GM12872 (cell line): ENCODE measurements around the gene GCG.

Source experiments
- TF ChIP-seq, protein P1 (sequence below): IDR thresholded peaks from 3 replicates; pipeline ENCODE4 v1.5.1; 2011; ENCODE audit warnings: low read depth, mild to moderate bottlenecking, low read length, moderate library complexity; ENCODE audit not compliant: insufficient read depth

The GCG gene

GRCh38 chr2:162126527-162126926 lies 25.5 kb downstream of the GCG start:
- TF ChIP-seq, protein P1, sequence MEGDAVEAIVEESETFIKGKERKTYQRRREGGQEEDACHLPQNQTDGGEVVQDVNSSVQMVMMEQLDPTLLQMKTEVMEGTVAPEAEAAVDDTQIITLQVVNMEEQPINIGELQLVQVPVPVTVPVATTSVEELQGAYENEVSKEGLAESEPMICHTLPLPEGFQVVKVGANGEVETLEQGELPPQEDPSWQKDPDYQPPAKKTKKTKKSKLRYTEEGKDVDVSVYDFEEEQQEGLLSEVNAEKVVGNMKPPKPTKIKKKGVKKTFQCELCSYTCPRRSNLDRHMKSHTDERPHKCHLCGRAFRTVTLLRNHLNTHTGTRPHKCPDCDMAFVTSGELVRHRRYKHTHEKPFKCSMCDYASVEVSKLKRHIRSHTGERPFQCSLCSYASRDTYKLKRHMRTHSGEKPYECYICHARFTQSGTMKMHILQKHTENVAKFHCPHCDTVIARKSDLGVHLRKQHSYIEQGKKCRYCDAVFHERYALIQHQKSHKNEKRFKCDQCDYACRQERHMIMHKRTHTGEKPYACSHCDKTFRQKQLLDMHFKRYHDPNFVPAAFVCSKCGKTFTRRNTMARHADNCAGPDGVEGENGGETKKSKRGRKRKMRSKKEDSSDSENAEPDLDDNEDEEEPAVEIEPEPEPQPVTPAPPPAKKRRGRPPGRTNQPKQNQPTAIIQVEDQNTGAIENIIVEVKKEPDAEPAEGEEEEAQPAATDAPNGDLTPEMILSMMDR = no peak

DNA sequence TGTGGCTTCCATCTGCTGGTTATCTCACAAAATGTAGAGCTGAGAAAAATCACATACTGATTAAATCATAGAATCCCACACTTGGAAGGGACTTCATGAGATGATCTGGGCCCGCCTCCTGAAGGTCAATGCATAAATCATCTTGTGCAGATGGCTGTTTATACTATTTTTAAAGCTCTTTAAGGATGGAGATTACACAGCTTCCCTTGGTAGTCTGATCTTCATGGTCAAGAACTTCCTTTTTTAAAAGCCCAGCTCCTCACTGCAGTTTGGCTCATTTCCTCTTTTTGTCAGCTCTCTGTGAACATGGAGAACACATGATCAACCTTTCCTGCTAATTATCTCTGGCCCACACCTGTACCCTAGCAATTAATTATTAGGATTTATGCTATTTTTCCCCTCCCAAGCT lies 25.9 kb downstream of the GCG start:
- TF ChIP-seq, protein P1 = no peak

- TF ChIP-seq, protein P1 = no peak
Measured at GRCh38 chr2:162125138-162125537, 26.9 kb downstream of the GCG start.

GRCh38 chr2:162123806-162124758 lies 28.0 kb downstream of the GCG start:
- TF ChIP-seq, protein P1 = peak; percentile 52; the same call in 2 of the 3 replicates

DNA sequence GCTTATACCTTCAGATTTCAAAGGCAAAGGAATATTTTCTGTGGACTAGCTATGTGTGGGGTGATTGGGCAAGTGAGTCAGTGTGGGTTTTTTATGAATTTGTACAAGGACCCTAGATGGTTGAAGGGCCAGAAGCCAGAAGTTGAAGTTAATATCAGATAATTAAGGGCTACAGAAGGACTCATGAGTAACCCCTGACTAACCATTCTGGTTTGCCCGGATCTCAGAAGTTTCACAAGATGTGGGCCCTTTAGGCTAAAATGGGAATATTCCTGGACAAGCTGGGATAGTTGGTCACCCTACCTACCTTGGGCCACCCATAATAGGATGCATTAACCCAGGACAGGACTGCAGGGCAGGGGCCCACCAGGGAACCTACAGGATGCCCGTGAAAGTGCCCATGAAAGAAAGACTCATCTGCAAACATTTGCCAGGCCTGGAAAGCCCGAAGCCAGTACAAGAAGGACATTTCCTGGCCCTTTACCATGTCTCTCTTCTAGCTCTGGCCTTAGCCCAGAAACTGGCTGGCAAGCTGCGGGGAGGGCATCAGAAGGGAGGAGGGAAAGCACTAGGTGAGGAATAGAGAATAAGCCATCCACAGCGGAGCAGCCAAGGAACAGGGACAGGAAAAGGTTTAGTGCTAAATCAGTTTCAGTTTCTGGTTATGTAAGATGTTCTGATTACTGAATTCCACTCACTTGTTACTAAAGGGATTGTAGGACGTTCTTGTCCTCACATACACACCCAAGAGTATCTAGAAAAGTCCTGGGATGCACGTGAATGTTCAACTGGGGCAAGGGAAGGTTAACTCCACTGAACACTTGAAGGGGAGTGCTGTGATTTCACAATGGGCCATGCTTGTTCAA lies 33.6 kb downstream of the GCG start:
- TF ChIP-seq, protein P1 = no peak

DNA sequence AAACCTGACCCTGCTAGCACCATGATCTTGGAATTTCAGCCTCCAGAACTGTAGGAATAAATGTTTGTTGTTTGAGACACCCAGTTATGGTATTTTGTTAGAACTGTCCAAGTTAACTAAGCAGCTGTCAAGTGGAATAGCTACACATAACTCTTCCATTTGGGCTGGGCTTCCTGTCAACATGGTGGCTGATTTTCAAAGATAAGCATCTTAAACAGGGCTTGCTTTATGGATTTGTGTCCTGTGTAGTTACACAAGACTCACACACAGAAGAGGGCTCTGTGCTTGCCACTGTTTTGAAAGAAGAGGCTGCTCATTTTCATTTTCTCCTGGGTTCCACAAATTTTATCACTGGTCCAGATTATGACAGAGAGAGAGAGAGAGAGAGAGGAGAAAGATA lies 35.7 kb downstream of the GCG start:
- TF ChIP-seq, protein P1 = no peak

GRCh38 chr2:162115076-162115475 lies 37.0 kb downstream of the GCG start:
- TF ChIP-seq, protein P1 = no peak
